Astrocyte (in vitro differentiated cells and primary cell): ENCODE measurements around the gene ZNF48.

Source experiments
- EZH2 ChIP-seq: IDR thresholded peaks from 2 replicates; pipeline ENCODE4 v1.6.1; 2012; ENCODE audit warnings: mild to moderate bottlenecking, low read length, inconsistent platforms; ENCODE audit not compliant: insufficient read depth
- TF ChIP-seq, protein P1 (sequence below): IDR thresholded peaks from 2 replicates; pipeline ENCODE4 v1.5.1; 2011; ENCODE audit warnings: low read depth, mild to moderate bottlenecking, inconsistent platforms, low read length, moderate library complexity; ENCODE audit not compliant: insufficient read depth

DNA sequence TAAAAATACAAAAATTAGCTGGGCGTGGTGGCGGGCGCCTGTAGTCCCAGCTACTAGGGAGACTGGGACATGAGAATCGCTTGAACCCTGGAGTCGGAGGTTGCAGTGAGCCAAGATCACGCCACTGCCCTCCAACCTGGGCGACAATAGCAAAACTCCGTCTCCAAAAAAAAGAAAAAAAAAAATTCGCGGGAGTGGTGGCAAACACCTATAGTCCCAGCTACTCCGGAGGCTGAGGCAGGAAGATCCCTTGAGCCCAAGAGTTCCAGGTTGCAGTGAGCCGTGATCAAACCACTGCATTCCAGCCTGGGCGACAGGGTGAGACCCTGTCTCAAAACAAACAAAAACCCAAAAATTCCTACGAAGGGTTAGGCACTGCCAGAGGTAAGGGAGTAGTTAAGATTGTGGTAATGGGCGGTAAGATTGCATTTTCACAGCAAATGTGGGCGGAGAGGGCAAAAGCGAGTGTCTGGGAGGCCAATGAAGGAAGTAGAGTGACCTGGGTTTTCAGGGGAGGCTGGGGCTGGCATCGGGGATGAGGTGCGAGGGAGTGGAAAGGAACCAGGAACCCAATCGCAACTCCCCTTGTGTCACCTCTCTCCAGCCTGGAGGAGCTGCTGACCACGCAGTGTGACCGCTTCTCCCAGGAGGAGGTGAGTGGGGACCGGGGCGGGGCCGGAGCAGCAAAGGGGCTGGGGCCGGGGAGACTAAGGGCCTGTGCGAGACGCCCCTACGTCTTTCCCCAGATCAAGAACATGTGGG, 18.0 kb upstream of the ZNF48 start:
- TF ChIP-seq EZH2 = no peak
- TF ChIP-seq, protein P1, sequence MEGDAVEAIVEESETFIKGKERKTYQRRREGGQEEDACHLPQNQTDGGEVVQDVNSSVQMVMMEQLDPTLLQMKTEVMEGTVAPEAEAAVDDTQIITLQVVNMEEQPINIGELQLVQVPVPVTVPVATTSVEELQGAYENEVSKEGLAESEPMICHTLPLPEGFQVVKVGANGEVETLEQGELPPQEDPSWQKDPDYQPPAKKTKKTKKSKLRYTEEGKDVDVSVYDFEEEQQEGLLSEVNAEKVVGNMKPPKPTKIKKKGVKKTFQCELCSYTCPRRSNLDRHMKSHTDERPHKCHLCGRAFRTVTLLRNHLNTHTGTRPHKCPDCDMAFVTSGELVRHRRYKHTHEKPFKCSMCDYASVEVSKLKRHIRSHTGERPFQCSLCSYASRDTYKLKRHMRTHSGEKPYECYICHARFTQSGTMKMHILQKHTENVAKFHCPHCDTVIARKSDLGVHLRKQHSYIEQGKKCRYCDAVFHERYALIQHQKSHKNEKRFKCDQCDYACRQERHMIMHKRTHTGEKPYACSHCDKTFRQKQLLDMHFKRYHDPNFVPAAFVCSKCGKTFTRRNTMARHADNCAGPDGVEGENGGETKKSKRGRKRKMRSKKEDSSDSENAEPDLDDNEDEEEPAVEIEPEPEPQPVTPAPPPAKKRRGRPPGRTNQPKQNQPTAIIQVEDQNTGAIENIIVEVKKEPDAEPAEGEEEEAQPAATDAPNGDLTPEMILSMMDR = no peak
